VCaP (cell line): ENCODE results near the gene TK1.

ENCODE experiments used
- H3K27ac ChIP-seq: fragments of 450-650 bp; 2 replicates; pipeline ENCODE4 v1.5.1; 2017
- CTCF ChIP-seq: fragments of 450-650 bp; conservative IDR thresholded peaks from 2 replicates; pipeline ENCODE4 v1.5.1; 2017; ENCODE audit warnings: mild to moderate bottlenecking, moderate library complexity

TK1 gene, protein sequence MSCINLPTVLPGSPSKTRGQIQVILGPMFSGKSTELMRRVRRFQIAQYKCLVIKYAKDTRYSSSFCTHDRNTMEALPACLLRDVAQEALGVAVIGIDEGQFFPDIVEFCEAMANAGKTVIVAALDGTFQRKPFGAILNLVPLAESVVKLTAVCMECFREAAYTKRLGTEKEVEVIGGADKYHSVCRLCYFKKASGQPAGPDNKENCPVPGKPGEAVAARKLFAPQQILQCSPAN

GRCh38 chr17:78186692-78187595, at the start of gene TK1, which contains the start of gene AFMID:
TK1 (minus strand) TSS chr17:78187052; CDS start chr17:78186994, 58 bp downstream.
AFMID (plus strand) TSS chr17:78187362; CDS start chr17:78187371, 9 bp downstream.
- peak within 1 kb of the TSS; percentile 96 for H3K27ac ChIP-seq
- peak; percentile 82 for TF ChIP-seq CTCF

DNA sequence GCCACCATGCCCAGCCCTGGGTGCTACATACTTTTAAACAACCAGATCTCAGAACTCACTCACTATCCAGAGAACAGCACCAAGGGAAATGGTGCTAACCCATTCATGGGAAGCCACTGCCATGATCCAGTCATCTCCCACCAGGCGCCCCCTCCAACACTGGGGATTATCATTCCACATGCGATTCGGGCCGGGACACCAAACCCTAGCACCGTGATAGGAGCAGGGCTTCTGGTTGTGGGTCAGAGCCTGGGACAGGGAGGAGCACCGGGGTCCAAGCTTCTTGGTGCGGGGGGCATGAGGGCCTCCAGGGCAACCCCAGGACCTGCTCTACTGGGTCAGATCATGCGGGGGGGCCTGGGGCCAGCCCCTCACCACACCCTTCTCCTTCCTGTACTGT, 49.0 kb upstream of the TK1 start:
- no peak overlapping the region for H3K27ac ChIP-seq
- TF ChIP-seq CTCF: no peak

- H3K27ac ChIP-seq: peak overlapping the region; percentile 2; the same call in 1 of the 2 replicates
Observed at GRCh38 chr17:78235022-78235421, 48.2 kb upstream of the TK1 start.

DNA sequence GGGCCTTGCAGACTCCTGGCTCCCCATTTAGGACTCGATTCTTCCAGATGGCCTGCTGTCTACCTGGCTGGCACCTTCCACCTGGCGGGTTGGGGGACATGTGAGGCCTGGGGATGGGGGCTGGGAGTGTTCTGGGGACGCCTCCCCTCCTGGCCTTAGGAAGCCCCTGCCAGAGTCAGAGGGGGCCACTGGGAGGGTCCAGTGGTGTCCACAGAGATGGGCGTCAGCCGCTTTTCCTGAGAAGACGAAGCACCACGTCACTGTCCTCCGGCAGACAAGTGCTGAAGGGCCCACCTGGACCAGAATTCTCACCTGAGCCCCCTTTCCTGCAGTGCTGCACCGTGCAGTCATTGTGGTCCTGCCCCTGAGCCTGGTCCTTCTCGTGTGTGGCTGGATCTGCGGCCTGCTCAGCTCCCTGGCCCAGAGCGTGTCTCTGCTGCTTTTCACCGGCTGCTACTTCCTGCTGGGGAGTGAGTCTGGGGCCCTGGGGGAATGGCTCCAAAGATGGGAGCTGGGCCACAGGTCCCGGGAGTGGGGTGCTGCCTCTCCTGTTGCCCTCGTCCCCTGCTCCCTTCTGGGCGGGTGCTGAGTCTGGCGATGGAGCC, 47.5 kb upstream of the TK1 start:
- H3K27ac ChIP-seq: peak overlapping the region; percentile 2; the same call in 1 of the 2 replicates
- no peak for TF ChIP-seq CTCF

GRCh38 chr17:78233678-78234077, 46.8 kb upstream of the TK1 start:
- H3K27ac ChIP-seq: no peak overlapping the region
- TF ChIP-seq CTCF: no peak

DNA sequence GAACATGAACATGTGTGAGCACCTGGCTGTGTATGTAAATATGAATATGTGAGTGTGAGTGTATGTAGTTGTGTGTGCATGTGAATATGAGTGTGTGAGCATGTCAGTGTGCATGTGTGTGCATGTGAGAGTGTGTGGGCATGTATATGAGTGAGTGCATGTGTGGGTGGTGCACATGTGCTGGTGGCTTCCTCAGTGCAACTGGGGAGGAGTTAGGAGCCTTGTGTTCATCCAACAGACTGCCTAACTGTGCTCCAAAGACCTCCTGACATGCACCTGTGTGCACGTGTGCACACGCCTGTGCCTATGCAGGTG, 46.0 kb upstream of the TK1 start:
- H3K27ac ChIP-seq: no peak overlapping the region
- TF ChIP-seq CTCF: no peak

DNA sequence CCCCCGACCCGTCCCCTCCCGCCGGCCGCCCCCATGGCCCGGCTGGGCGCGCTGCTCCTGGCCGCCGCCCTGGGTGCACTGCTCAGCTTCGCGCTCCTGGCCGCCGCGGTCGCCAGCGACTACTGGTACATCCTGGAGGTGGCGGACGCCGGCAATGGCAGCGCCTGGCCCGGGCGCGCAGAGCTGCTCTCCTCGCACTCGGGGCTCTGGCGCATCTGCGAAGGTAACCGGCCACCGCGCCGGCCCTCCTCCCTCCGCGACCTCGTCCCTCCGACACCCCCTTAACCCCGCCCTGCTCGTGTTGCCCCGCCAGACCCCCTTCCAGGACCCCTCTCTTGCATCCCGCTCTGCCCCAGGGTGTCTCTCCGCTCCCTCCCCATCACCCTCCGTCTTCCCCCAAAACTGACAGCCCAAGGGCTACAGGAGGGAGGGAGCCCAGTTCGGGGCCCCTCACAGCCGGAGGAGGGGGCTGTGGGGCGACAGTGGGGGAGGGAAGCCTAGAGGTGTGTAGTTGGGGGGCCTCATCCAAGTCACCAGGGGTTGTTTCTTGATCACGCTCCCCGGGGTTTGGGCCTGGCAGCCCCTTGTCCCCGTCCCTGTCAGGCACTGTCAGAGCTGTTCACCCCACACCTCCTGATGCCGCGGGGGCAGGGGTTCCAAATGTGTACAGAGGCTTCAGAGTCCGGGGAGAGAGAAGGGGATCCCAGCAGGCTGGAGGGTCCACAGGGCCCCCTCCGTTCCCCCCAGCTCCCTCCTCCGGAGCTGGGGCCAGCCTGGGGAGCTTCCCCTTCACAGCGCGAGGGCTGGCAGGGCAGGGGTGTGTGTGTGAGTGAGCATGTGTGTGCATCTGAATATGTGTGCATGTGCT, 45.4 kb upstream of the TK1 start:
- no peak for TF ChIP-seq CTCF
- H3K27ac ChIP-seq: no peak overlapping the region
